HL-60 (cell line): ENCODE results near the gene SFMBT1.

Source experiments
- DNase-seq, 2 experiments: peaks; one replicate each; pipeline ENCODE4 v3.0.0-alpha.2; 2010 to 2020; ENCODE audit warnings: low read depth in 1 of 2, low spot score in 1 of 2
- H3K27ac ChIP-seq: fragments of 250-450 bp; sonication (Bioruptor Pico); replicated peaks from 2 replicates; pipeline ENCODE4 v1.5.1; 2020; ENCODE audit warnings: mild to moderate bottlenecking, moderate library complexity
- H3K27me3 ChIP-seq: fragments of 250-450 bp; sonication (Bioruptor Pico); 2 replicates; pipeline ENCODE4 v1.5.1; 2021; ENCODE audit warnings: mild to moderate bottlenecking, moderate library complexity; ENCODE audit not compliant: insufficient read depth, poor library complexity, severe bottlenecking
- H3K4me3 ChIP-seq: replicated peaks from 2 replicates; pipeline ENCODE4 v1.5.1; 2011; ENCODE audit warnings: mild to moderate bottlenecking, control low read depth, low read length; ENCODE audit not compliant: insufficient read depth
- CTCF ChIP-seq: IDR thresholded peaks from one replicate; pipeline ENCODE4 v1.5.1; 2011; ENCODE audit warnings: low read length, control low read depth, inconsistent platforms; ENCODE audit not compliant: insufficient read depth
- GABPA ChIP-seq: IDR thresholded peaks from 2 replicates; pipeline ENCODE4 v1.6.1; 2012; ENCODE audit warnings: low read depth
- POLR2AphosphoS5 ChIP-seq: IDR thresholded peaks from 2 replicates; pipeline ENCODE4 v1.6.1; 2012; ENCODE audit warnings: low read depth
- REST ChIP-seq: IDR thresholded peaks from 2 replicates; pipeline ENCODE4 v1.6.1; 2012; ENCODE audit warnings: low read depth; ENCODE audit not compliant: insufficient replicate concordance
- SPI1 ChIP-seq: IDR thresholded peaks from 2 replicates; pipeline ENCODE4 v1.6.1; 2012; ENCODE audit warnings: low read depth, mild to moderate bottlenecking, borderline replicate concordance

Gene SFMBT1

GRCh38 chr3:52873433-52874159 is 172.3 kb downstream of the SFMBT1 start:
- peak in 1 of 2 experiments; percentile 17 for DNase-seq
- H3K27ac ChIP-seq = no peak overlapping the region
- H3K27me3 ChIP-seq = no peaks in the 10 kb centered on the region
- TF ChIP-seq GABPA (no peak), SPI1 (no peak), POLR2AphosphoS5 (no peak), CTCF (no peak), REST (no peak)
- no peak overlapping the region for H3K4me3 ChIP-seq

GRCh38 chr3:52872245-52872644 is 173.6 kb downstream of the SFMBT1 start:
- Histone ChIP-seq H3K27me3 (no peaks in the 10 kb centered on the region), H3K4me3 (no peak overlapping the region), H3K27ac (peak overlapping the region; percentile 52)
- peak in 1 of 2 experiments; percentile 42 for DNase-seq
- TF ChIP-seq CTCF (no peak), POLR2AphosphoS5 (no peak), SPI1 (no peak), GABPA (no peak), REST (no peak)

GRCh38 chr3:52871761-52872160 is 174.1 kb downstream of the SFMBT1 start:
- Histone ChIP-seq H3K27ac (peak overlapping the region; percentile 52), H3K27me3 (no peaks in the 10 kb centered on the region), H3K4me3 (no peak overlapping the region)
- no peak for DNase-seq
- TF ChIP-seq REST = no peak
- TF ChIP-seq GABPA = no peak
- TF ChIP-seq SPI1 = no peak
- no peak for TF ChIP-seq POLR2AphosphoS5
- no peak for TF ChIP-seq CTCF
